HT-29 (cell line): Measurements from ENCODE around the gene KLHL29. TPM values are rescaled to one million over a fixed set of nuclear protein-coding genes. Genes with fewer than 3 reads are reported as not detected.
"Not testable (repeated sequence)": the region's sequence is repeated elsewhere in the genome, so short reads cannot be mapped to it uniquely, and the experiment has no call there.

Experiments
- DNase-seq: peaks from one replicate; pipeline ENCODE4 v3.0.0-alpha.2; 2015; ENCODE audit warnings: low spot score
- total RNA-seq: library from RNA; depleted of rRNA; stranded (reverse); fragments of >200 nt; shearing (Covaris generic); gene quantifications from 2 replicates; pipeline ENCODE4 v1.2.3, GENCODE V29; 2014

KLHL29 gene
- total RNA-seq, 1 experiment from 2014 or later = 0.18 TPM

GRCh38 chr2:23708771-23709170 lies 323.8 kb downstream of the KLHL29 start:
- no peak for DNase-seq

- no peak for DNase-seq
Observed at GRCh38 chr2:23709311-23709710, 324.3 kb downstream of the KLHL29 start.

GRCh38 chr2:23711979-23712755 lies 327.2 kb downstream of the KLHL29 start:
- DNase-seq = no peak

- DNase-seq = no peak
Observed at GRCh38 chr2:23712756-23713151, 327.8 kb downstream of the KLHL29 start.

- DNase-seq = no peak
Observed at GRCh38 chr2:23713351-23713750, 328.4 kb downstream of the KLHL29 start.

GRCh38 chr2:23718931-23719700 lies 334.1 kb downstream of the KLHL29 start:
- DNase-seq = no peak

- no peak for DNase-seq
Observed at GRCh38 chr2:23719716-23720115, 334.7 kb downstream of the KLHL29 start.

GRCh38 chr2:23720705-23721453 lies 335.9 kb downstream of the KLHL29 start:
- DNase-seq = no peak

GRCh38 chr2:23721454-23721826 lies 336.5 kb downstream of the KLHL29 start:
- no peak for DNase-seq

- DNase-seq = no peak
Observed at GRCh38 chr2:23722255-23722654, 337.3 kb downstream of the KLHL29 start.

- DNase-seq = not testable (repeated sequence)
Observed at GRCh38 chr2:23723029-23723428, 338.1 kb downstream of the KLHL29 start.

- DNase-seq = no peak
Observed at GRCh38 chr2:23734416-23734815, 349.4 kb downstream of the KLHL29 start.

GRCh38 chr2:23736783-23737182 lies 351.8 kb downstream of the KLHL29 start:
- not testable (repeated sequence) for DNase-seq

- no peak for DNase-seq
Observed at GRCh38 chr2:23745068-23745725, 360.2 kb downstream of the KLHL29 start.

- DNase-seq = no peak
Observed at GRCh38 chr2:23745726-23746105, 360.7 kb downstream of the KLHL29 start.

GRCh38 chr2:23746141-23746863 lies 361.3 kb downstream of the KLHL29 start:
- DNase-seq = no peak

- no peak for DNase-seq
Observed at GRCh38 chr2:23751747-23752265, 366.8 kb downstream of the KLHL29 start.

GRCh38 chr2:23753291-23754010 lies 368.5 kb downstream of the KLHL29 start:
- DNase-seq = no peak

GRCh38 chr2:23754970-23755369 lies 370.0 kb downstream of the KLHL29 start:
- no peak for DNase-seq
